Progenitor cell of endocrine pancreas (in vitro differentiated cells): ENCODE measurements around the gene MKNK1. TPM values are rescaled to one million over a fixed set of nuclear protein-coding genes. Genes with fewer than 3 reads are reported as not detected.
"Not testable (repeated sequence)": the region's sequence is repeated elsewhere in the genome, so short reads cannot be mapped to it uniquely, and the experiment has no call there.

ENCODE experiments used
- DNase-seq: peaks from one replicate; pipeline ENCODE4 v3.0.0; 2021; ENCODE audit warnings: low spot score; ENCODE audit not compliant: unreplicated experiment
- H3K27ac Mint-ChIP-seq: 2 replicates; pipeline ENCODE4 v1.8.0; 2021; ENCODE audit warnings: mild to moderate bottlenecking, moderate library complexity, mixed read lengths
- H3K27me3 Mint-ChIP-seq: 2 replicates; pipeline ENCODE4 v1.8.0; 2021; ENCODE audit warnings: mixed read lengths
- H3K36me3 Mint-ChIP-seq: 2 replicates; pipeline ENCODE4 v1.8.0; 2022; ENCODE audit warnings: mixed read lengths; ENCODE audit not compliant: insufficient read depth
- H3K4me1 Mint-ChIP-seq: 2 replicates; pipeline ENCODE4 v1.8.0; 2021; ENCODE audit warnings: low read depth, mixed read lengths
- H3K4me3 Mint-ChIP-seq: 2 replicates; pipeline ENCODE4 v1.8.0; 2021; ENCODE audit warnings: low read depth, mild to moderate bottlenecking, moderate library complexity, mixed read lengths
- H3K9me3 Mint-ChIP-seq: 2 replicates; pipeline ENCODE4 v1.8.0; 2021; ENCODE audit warnings: low read depth, mixed read lengths
- long read RNA-seq: library from polyadenylated mRNA; unstranded; transcript quantifications from one replicate; pipeline ENCODE4 v2.0.0, GENCODE V29; 2020
- total RNA-seq: library from RNA; stranded (reverse); gene quantifications from 2 replicates; pipeline ENCODE4 v1.2.1, GENCODE V29; 2021
- TF ChIP-seq, protein P1 (sequence below): fragments of 200-600 bp; sonication (generic); IDR thresholded peaks from one replicate; pipeline ENCODE4 v1.5.0; 2021; ENCODE audit warnings: antibody characterized with exemption, mild to moderate bottlenecking; ENCODE audit not compliant: unreplicated experiment

MKNK1 gene
- 29.3 and 31.9 TPM in 2 replicates for total RNA-seq
- long read RNA-seq, transcript MKNK1-230 (12 exons, 2,600 nt), result minor isoform, 6 of 67 reads
- long read RNA-seq, transcript MKNK1-231 (13 exons, 2,686 nt), result major isoform, 10 of 67 reads
- long read RNA-seq, partial matches to known transcripts, result 11 of 67 reads
- long read RNA-seq, other reads (novel, unspliced or antisense), result 38 of 67 reads

DNA sequence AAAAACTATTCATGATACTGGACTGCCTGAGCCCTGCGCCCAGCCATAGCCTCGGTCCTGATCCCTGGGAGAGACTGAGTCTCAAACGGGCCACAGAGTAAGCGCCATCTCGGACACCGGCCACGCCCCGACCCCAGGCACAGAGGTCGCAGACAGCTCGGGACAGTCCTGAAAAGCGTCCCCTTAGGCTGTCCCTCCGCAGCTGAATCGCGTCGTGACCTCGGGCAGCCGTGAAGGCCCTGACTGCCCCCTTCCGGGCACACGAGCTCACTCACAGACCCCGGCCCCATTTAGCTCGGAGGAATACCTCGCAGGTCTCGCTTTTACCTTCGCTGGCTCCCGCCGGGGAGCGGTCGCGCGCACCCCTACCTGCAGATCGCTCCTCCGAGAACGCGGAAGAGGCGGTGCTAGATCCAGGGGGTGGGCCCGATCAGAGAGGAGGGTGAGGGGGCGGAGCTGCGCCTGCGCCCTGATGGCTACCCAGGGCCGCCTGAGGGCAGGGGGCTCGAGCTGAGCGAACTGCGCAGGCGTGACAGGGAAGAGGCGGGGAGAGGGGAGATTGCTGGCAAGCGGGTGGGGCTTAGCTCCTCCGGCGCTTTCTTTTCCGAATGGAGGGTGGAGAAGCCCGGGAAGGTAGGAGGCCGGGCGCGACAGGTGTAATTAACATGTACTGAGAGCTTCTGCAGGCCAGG is at the start of gene MKNK1:
Gene MKNK1 (minus strand): TSS at position 411 of the 692 bp plus-strand sequence. CDS start 20,941 bp downstream, outside the sequence.
- TF ChIP-seq, protein P1, sequence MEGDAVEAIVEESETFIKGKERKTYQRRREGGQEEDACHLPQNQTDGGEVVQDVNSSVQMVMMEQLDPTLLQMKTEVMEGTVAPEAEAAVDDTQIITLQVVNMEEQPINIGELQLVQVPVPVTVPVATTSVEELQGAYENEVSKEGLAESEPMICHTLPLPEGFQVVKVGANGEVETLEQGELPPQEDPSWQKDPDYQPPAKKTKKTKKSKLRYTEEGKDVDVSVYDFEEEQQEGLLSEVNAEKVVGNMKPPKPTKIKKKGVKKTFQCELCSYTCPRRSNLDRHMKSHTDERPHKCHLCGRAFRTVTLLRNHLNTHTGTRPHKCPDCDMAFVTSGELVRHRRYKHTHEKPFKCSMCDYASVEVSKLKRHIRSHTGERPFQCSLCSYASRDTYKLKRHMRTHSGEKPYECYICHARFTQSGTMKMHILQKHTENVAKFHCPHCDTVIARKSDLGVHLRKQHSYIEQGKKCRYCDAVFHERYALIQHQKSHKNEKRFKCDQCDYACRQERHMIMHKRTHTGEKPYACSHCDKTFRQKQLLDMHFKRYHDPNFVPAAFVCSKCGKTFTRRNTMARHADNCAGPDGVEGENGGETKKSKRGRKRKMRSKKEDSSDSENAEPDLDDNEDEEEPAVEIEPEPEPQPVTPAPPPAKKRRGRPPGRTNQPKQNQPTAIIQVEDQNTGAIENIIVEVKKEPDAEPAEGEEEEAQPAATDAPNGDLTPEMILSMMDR, result peak; percentile 62
- Mint-ChIP-seq H3K27me3 (no peaks in the 10 kb centered on the region), H3K36me3 (peaks cover 2% of the 10 kb centered on the region), H3K9me3 (no peaks in the 10 kb centered on the region), H3K27ac (peak within 1 kb of the TSS; percentile 95), H3K4me1 (peaks cover 26% of the 10 kb centered on the region), H3K4me3 (peak within 1 kb of the TSS; percentile 90)
- DNase-seq, result peak; percentile 99

- Mint-ChIP-seq H3K9me3 (peaks cover 6% of the 10 kb centered on the region), H3K4me1 (no peaks in the 10 kb centered on the region), H3K4me3 (no peak overlapping the region), H3K27me3 (no peaks in the 10 kb centered on the region), H3K36me3 (peaks cover 46% of the 10 kb centered on the region), H3K27ac (no peak overlapping the region)
- no peak for DNase-seq
- TF ChIP-seq, protein P1, result no peak
Measured at GRCh38 chr1:46653405-46653958, 49.4 kb upstream of the MKNK1 start.

DNA sequence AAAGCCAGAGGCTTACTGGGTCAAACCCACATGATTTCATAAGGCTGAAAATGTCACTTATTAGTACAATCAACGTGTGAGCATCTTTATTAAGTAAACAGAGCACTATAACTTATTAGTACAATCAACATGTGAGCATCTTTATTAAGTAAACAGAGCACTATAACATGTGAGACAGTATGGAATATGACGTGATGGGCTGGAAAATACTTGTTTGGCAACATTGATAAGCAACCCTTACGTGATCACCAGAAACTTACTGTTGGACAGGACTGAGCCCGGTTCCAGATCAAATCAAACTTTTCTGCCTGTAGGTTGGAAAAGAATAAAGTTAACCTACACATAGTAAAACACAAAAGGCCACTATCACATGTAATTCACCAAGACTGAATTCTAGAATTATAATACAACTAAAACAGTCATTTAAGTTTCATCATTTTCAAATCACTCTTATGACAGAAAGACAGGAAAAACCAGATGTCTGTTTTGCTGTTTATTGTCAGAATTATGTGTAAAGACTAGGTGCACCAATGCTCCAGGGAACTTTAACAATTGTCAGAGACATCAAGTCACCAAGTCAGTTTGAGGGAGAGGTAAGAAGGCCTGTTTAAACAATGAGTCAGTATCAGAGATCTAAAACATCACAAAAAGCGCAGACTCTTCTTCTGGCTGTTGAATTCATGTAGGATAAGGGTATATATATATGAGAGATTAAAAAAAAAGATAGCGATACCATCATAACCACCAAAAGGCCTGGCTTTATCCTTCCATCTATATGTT is 48.4 kb upstream of the MKNK1 start:
- Mint-ChIP-seq H3K27ac (no peak overlapping the region), H3K9me3 (peaks cover 6% of the 10 kb centered on the region), H3K4me3 (no peak overlapping the region), H3K36me3 (peaks cover 44% of the 10 kb centered on the region), H3K27me3 (no peaks in the 10 kb centered on the region), H3K4me1 (no peaks in the 10 kb centered on the region)
- no peak for DNase-seq
- TF ChIP-seq, protein P1, result no peak

DNA sequence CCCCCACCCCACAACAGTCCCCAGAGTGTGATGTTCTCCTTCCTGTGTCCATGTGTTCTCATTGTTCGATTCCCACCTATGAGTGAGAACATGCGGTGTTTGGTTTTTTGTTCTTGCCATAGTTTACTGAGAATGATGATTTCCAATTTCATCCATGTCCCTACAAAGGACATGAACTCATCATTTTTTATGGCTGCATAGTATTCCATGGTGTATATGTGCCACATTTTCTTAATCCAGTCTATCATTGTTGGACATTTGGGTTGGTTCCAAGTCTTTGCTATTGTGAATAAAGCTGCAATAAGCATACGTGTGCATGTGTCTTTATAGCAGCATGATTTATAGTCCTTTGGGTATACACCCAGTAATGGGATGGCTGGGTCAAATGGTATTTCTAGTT is 47.1 kb upstream of the MKNK1 start:
- not testable (repeated sequence) for H3K27me3 Mint-ChIP-seq, DNase-seq, H3K9me3 Mint-ChIP-seq, H3K27ac Mint-ChIP-seq, H3K4me3 Mint-ChIP-seq, H3K4me1 Mint-ChIP-seq
- H3K36me3 Mint-ChIP-seq, result peaks cover 54% of the 10 kb centered on the region

- H3K36me3 Mint-ChIP-seq, result peaks cover 50% of the 10 kb centered on the region
- H3K27ac Mint-ChIP-seq, result no peak overlapping the region
- peaks cover 6% of the 10 kb centered on the region for H3K9me3 Mint-ChIP-seq
- no peaks in the 10 kb centered on the region for H3K4me1 Mint-ChIP-seq
- TF ChIP-seq, protein P1, result no peak
- DNase-seq, result no peak
- H3K27me3 Mint-ChIP-seq, result no peaks in the 10 kb centered on the region
- H3K4me3 Mint-ChIP-seq, result no peak overlapping the region
Measured at GRCh38 chr1:46650491-46650890, 46.4 kb upstream of the MKNK1 start.
